ENCODE results near the gene PLCB4. TPM values are rescaled to one million over a fixed set of nuclear protein-coding genes. Genes with fewer than 3 reads are reported as not detected.

The PLCB4 gene
- total and polyA plus RNA-seq, 2 donors: 11.5 to 32.1 TPM

- 68% methylated on average over 2 of the region's 2 CpGs for WGBS
- no peaks in the 10 kb centered on the region for H3K4me1 ChIP-seq (ENCODE audit: insufficient read depth)
- H3K4me3 ChIP-seq (ENCODE audit: low read depth, low read length): no peak overlapping the region
- H3K27ac ChIP-seq (ENCODE audit: low read depth): no peak overlapping the region
- H3K36me3 ChIP-seq (ENCODE audit: insufficient read depth): no peaks in the 10 kb centered on the region
- DNase-seq (ENCODE audit: extremely low spot score): no peak
These were observed 432.6 kb downstream of the PLCB4 start for GRCh38 chr20:9501473-9501872.

DNA sequence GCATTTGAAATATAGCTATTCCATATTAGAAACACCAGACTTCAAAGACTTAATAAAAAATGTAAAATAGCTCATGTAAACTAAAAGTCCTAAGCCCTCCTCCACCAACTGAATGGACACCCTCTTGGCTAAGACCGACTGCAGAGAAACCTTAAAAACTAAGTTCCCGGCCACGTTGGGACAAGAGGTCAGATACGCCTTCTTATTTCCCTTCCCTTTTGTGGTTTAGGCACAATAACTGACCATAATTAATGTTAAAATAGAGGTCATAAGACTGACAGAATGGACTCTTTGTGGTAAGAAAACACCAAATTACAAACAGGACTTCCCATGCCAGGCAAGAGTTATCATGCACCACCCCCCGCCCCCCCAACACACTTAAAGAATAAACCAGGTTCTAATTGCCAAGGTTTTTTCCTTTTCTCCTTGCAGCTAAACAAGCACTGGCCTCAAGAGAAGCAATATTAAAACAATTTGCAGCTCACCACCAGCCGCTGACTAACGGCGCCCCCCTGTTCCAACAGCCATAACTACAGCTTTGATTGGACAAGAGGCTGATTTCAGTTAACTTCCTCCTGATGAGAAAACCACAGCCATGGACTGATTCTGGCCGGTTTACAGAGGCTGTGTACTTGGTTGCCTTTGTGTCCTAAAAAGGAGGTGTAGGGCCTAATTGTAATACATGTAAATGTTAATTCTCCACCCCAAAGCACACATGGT is 434.8 kb downstream of the PLCB4 start:
- WGBS: 45% methylated on average over 9 of the region's 9 CpGs
- no peaks in the 10 kb centered on the region for H3K36me3 ChIP-seq (ENCODE audit: insufficient read depth)
- H3K4me3 ChIP-seq (ENCODE audit: low read depth, low read length): no peak overlapping the region
- no peak for DNase-seq (ENCODE audit: extremely low spot score)
- no peaks in the 10 kb centered on the region for H3K4me1 ChIP-seq (ENCODE audit: insufficient read depth)
- no peak overlapping the region for H3K27ac ChIP-seq (ENCODE audit: low read depth)

GRCh38 chr20:9506280-9506821 is 437.5 kb downstream of the PLCB4 start:
- H3K36me3 ChIP-seq (ENCODE audit: insufficient read depth): no peaks in the 10 kb centered on the region
- H3K4me3 ChIP-seq (ENCODE audit: low read depth, low read length): no peak overlapping the region
- H3K27ac ChIP-seq (ENCODE audit: low read depth): no peak overlapping the region
- DNase-seq (ENCODE audit: extremely low spot score): no peak
- no peaks in the 10 kb centered on the region for H3K4me1 ChIP-seq (ENCODE audit: insufficient read depth)
- WGBS: 7% methylated on average over 34 of the region's 34 CpGs

GRCh38 chr20:9506964-9507369 is 438.1 kb downstream of the PLCB4 start:
- WGBS: 4% methylated on average over 31 of the region's 31 CpGs
- DNase-seq (ENCODE audit: extremely low spot score): no peak
- Histone ChIP-seq H3K4me3 (ENCODE audit: low read depth, low read length) (no peak overlapping the region), H3K27ac (ENCODE audit: low read depth) (no peak overlapping the region), H3K36me3 (ENCODE audit: insufficient read depth) (no peaks in the 10 kb centered on the region), H3K4me1 (ENCODE audit: insufficient read depth) (no peaks in the 10 kb centered on the region)

DNA sequence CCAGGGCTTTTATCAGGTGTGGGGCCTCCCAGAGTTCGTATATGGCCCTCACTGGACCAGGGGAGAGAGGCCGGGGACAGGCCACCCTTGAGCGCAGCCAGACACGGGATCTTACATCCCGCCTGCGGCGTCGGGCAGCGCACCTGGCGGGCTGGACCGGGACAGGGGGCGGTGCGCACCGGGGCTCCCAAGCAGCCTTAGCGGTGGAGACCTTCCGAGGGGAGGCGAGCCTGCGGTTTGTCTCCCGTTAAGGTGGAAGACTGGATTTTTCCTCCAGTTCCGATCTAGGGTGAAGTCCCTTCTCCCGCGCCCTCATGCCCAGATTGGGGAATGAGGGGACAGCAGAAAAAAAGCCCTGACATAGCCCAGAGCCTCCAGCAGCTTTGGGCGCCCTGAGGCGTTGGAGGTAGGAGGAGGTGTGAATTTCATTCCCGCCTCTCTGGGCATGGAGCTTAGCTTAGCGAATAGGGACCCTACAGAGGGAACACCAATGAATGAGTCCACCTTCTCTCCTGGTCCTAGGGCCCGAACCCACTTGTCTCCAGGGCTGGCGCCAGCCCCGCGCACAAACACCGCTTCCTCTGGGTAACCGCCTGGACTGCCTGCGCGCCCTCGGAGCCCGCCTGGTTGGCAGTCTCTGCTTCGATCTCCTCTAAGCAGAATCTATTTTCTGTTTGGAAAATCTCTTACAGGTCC is 438.8 kb downstream of the PLCB4 start:
- H3K27ac ChIP-seq (ENCODE audit: low read depth): no peak overlapping the region
- DNase-seq (ENCODE audit: extremely low spot score): no peak
- 10% methylated on average over 37 of the region's 37 CpGs for WGBS
- no peak overlapping the region for H3K4me3 ChIP-seq (ENCODE audit: low read depth, low read length)
- H3K4me1 ChIP-seq (ENCODE audit: insufficient read depth): no peaks in the 10 kb centered on the region
- H3K36me3 ChIP-seq (ENCODE audit: insufficient read depth): no peaks in the 10 kb centered on the region

GRCh38 chr20:9508240-9508661 is 439.4 kb downstream of the PLCB4 start:
- WGBS: 6% methylated on average over 23 of the region's 23 CpGs
- no peak for DNase-seq (ENCODE audit: extremely low spot score)
- no peaks in the 10 kb centered on the region for H3K4me1 ChIP-seq (ENCODE audit: insufficient read depth)

GRCh38 chr20:9508696-9509178 is 439.9 kb downstream of the PLCB4 start:
- no peaks in the 10 kb centered on the region for H3K4me1 ChIP-seq (ENCODE audit: insufficient read depth)
- no peak overlapping the region for H3K27ac ChIP-seq (ENCODE audit: low read depth)
- no peak overlapping the region for H3K4me3 ChIP-seq (ENCODE audit: low read depth, low read length)
- 7% methylated on average over 30 of the region's 30 CpGs for WGBS
- H3K36me3 ChIP-seq (ENCODE audit: insufficient read depth): no peaks in the 10 kb centered on the region
- no peak for DNase-seq (ENCODE audit: extremely low spot score)

More at GRCh38 chr20:9508240-9508661, 439.4 kb downstream of the PLCB4 start:
- no peak overlapping the region for H3K27ac ChIP-seq (ENCODE audit: low read depth)
- H3K36me3 ChIP-seq (ENCODE audit: insufficient read depth): no peaks in the 10 kb centered on the region
- H3K4me3 ChIP-seq (ENCODE audit: low read depth, low read length): no peak overlapping the region

- Histone ChIP-seq H3K27ac (ENCODE audit: low read depth) (no peak overlapping the region), H3K36me3 (ENCODE audit: insufficient read depth) (no peaks in the 10 kb centered on the region), H3K4me3 (ENCODE audit: low read depth, low read length) (no peak overlapping the region), H3K4me1 (ENCODE audit: insufficient read depth) (no peaks in the 10 kb centered on the region)
- DNase-seq (ENCODE audit: extremely low spot score): no peak
- 18% methylated on average over 4 of the region's 4 CpGs for WGBS
These were observed 440.4 kb downstream of the PLCB4 start for GRCh38 chr20:9509246-9509645.

GRCh38 chr20:9510911-9511310 is 442.0 kb downstream of the PLCB4 start:
- H3K4me3 ChIP-seq (ENCODE audit: low read depth, low read length): no peak overlapping the region
- H3K36me3 ChIP-seq (ENCODE audit: insufficient read depth): no peaks in the 10 kb centered on the region
- no peak for DNase-seq (ENCODE audit: extremely low spot score)
- no peaks in the 10 kb centered on the region for H3K4me1 ChIP-seq (ENCODE audit: insufficient read depth)
- no peak overlapping the region for H3K27ac ChIP-seq (ENCODE audit: low read depth)
- 55% methylated on average over 5 of the region's 5 CpGs for WGBS

- no peaks in the 10 kb centered on the region for H3K4me1 ChIP-seq (ENCODE audit: insufficient read depth)
- no peak overlapping the region for H3K4me3 ChIP-seq (ENCODE audit: low read depth, low read length)
- no peak for DNase-seq (ENCODE audit: extremely low spot score)
- 3% methylated on average over 9 of the region's 9 CpGs for WGBS
- no peaks in the 10 kb centered on the region for H3K36me3 ChIP-seq (ENCODE audit: insufficient read depth)
- H3K27ac ChIP-seq (ENCODE audit: low read depth): no peak overlapping the region
These were observed 445.2 kb downstream of the PLCB4 start for GRCh38 chr20:9514072-9514460.

DNA sequence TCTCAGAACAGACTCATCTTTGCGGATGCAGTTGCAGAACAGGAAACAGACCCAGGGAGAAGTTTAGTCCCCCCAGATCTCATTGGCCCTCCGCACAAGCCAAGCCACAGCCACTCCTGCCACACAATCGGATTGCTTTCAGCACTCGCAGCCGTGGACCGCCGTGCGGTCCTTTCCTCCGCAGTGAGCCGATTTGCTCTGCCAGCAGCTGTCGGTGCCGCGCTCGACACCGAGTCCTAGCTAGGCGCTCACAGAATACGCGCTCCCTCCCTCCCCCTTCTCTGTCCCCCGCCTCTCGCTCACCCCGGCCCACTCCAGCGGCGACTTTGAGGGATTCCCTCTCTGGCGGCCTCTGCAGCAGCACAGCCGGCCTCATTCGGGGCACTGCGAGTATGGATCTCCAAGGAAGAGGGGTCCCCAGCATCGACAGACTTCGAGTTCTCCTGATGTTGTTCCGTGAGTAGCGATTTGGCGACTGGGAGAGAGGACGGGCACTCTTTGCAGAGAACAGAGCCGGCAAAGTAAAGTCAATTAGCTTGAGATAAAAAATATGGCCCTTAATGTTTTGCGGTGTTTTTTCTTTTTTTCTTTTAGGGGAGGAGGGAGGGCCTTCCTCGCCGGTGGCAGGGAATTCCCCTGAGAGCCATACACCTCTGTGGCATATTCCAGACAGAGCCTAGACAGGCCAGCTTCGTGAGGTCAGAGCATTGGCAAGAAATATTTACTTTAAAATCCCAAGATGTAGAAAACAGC is 445.8 kb downstream of the PLCB4 start, which contains the start of gene LAMP5:
Gene LAMP5 (plus strand): TSS at position 130 of the 753 bp plus-strand sequence. CDS start 263 bp downstream, at position 393.
- WGBS: under 1% methylated on average over 38 of the region's 38 CpGs
- no peak for DNase-seq (ENCODE audit: extremely low spot score)
- Histone ChIP-seq H3K36me3 (ENCODE audit: insufficient read depth) (no peaks in the 10 kb centered on the region), H3K4me3 (ENCODE audit: low read depth, low read length) (no peak within 1 kb of the TSS), H3K4me1 (ENCODE audit: insufficient read depth) (no peaks in the 10 kb centered on the region), H3K27ac (ENCODE audit: low read depth) (no peak within 1 kb of the TSS)

DNA sequence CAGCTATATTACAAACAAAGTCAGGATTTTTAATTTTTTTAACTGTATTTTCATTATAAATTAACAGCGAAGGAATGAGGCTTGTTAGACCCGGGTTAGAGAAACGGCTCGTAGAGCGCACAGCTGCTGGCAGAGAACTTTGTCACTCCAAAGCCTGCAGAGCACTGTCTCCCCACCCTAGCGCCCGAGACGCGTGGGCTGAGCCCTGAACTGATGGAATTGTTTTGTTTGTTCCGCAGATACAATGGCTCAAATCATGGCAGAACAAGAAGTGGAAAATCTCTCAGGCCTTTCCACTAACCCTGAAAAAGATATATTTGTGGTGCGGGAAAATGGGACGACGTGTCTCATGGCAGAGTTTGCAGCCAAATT is 446.3 kb downstream of the PLCB4 start:
- Histone ChIP-seq H3K4me1 (ENCODE audit: insufficient read depth) (no peaks in the 10 kb centered on the region), H3K36me3 (ENCODE audit: insufficient read depth) (no peaks in the 10 kb centered on the region), H3K27ac (ENCODE audit: low read depth) (no peak overlapping the region), H3K4me3 (ENCODE audit: low read depth, low read length) (no peak overlapping the region)
- DNase-seq (ENCODE audit: extremely low spot score): no peak
- WGBS: 6% methylated on average over 13 of the region's 13 CpGs

DNA sequence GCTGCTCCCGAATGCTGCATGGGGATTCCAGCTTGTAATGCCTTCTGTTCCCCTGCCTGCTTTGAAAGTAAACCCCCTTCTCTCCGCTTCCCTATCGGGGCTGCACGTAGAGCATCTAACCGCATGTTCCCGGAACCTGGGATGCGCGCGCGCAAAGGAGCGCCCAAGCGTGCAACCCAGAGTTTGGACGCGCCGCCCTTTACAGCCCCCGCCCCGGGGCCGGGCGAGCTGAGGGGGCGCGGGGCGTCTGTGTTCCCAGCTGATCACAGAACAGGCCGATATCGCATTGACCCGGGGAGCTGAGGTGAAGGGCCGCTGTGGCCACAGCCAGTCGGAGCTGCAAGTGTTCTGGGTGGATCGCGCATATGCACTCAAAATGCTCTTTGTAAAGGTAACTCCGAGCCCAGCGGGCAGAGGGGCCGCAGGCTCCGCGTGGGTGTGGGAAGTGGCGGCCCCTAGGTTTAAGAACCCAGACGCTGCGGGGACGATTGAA is 446.9 kb downstream of the PLCB4 start:
- H3K27ac ChIP-seq (ENCODE audit: low read depth): no peak overlapping the region
- no peaks in the 10 kb centered on the region for H3K4me1 ChIP-seq (ENCODE audit: insufficient read depth)
- WGBS: 3% methylated on average over 38 of the region's 38 CpGs

More for the DNA sequence above, 446.9 kb downstream of the PLCB4 start:
- no peak for DNase-seq (ENCODE audit: extremely low spot score)
- Histone ChIP-seq H3K4me3 (ENCODE audit: low read depth, low read length) (no peak overlapping the region), H3K36me3 (ENCODE audit: insufficient read depth) (no peaks in the 10 kb centered on the region)
